Colonic mucosa (tissue), 4 donors: Measurements from ENCODE around the gene ELMOD1. TPM values are rescaled to one million over a fixed set of nuclear protein-coding genes. Genes with fewer than 3 reads are reported as not detected.

ENCODE experiments used
- DNase-seq: peaks from one replicate; pipeline ENCODE4 v3.0.0-alpha.2; 2020
- H3K27ac ChIP-seq: fragments of 200-600 bp; one replicate; pipeline ENCODE4 v1.8.0; 2021
- H3K27me3 ChIP-seq: fragments of 200-600 bp; one replicate; pipeline ENCODE4 v1.8.0; 2021
- H3K36me3 ChIP-seq: fragments of 200-600 bp; one replicate; pipeline ENCODE4 v1.8.0; 2021
- H3K4me1 ChIP-seq: fragments of 200-600 bp; one replicate; pipeline ENCODE4 v1.8.0; 2021; ENCODE audit warnings: mild to moderate bottlenecking
- H3K4me3 ChIP-seq: fragments of 200-600 bp; one replicate; pipeline ENCODE4 v1.8.0; 2021
- H3K9ac ChIP-seq, 2 donors: one replicate each; pipeline ENCODE4 v1.7.0; 2013; ENCODE audit warnings: control low read depth in 2 of 2, low read depth in 2 of 2, low read length in 2 of 2
- H3K9me3 ChIP-seq: fragments of 200-600 bp; one replicate; pipeline ENCODE4 v1.8.0; 2021
- intact Hi-C: fragments of 100-400 bp; cut with DNase I; formaldehyde crosslinking; loops from one replicate; pipeline ENCODE4 v1.14.1; 2022
- total RNA-seq, 2 donors: library from RNA; stranded (reverse); fragmentation: NEBNext Ultra II Directional in 1 of 2; extraction: Animal tissue kit (Norgen Biotek cat#: 25700) in 1 of 2; gene quantifications; one replicate each; pipeline ENCODE4 v1.2.1, GENCODE V29; 2021
- TF ChIP-seq, protein P1 (sequence below): fragments of 200-600 bp; IDR thresholded peaks from one replicate; pipeline ENCODE4 v1.8.0; 2022; ENCODE audit warnings: antibody characterized with exemption, mild to moderate bottlenecking
- donor health status: healthy.
- donor health status: DM: no; HTN: no; CAD: no.
- donor health status: DM: no; HTN: no; CAD: no.

ELMOD1 gene
- total RNA-seq, 2 donors from 2014 or later = 0.11 TPM; not detected in 1

DNA sequence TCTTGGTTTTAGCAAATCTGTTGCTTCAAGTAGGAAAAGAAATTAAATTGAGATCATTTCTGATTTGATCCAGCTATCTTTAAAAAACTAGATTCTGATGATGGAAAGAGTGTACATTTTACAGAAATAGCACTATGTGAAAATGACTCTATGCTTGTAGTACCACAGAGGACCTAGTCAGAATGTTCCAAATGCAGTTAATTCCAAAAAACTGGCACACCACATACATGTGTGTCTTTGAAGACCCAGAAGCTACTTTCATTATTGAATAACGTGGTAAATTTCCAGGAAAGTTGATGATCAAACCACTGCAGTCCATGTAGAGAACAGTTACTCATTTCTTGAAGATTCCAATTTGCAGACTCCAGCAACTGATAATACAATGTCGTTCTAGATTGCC, 3.8 kb downstream of the ELMOD1 start:
- H3K4me1 ChIP-seq = no peaks in the 10 kb centered on the region
- TF ChIP-seq, protein P1, sequence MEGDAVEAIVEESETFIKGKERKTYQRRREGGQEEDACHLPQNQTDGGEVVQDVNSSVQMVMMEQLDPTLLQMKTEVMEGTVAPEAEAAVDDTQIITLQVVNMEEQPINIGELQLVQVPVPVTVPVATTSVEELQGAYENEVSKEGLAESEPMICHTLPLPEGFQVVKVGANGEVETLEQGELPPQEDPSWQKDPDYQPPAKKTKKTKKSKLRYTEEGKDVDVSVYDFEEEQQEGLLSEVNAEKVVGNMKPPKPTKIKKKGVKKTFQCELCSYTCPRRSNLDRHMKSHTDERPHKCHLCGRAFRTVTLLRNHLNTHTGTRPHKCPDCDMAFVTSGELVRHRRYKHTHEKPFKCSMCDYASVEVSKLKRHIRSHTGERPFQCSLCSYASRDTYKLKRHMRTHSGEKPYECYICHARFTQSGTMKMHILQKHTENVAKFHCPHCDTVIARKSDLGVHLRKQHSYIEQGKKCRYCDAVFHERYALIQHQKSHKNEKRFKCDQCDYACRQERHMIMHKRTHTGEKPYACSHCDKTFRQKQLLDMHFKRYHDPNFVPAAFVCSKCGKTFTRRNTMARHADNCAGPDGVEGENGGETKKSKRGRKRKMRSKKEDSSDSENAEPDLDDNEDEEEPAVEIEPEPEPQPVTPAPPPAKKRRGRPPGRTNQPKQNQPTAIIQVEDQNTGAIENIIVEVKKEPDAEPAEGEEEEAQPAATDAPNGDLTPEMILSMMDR = no peak
- intact Hi-C loops = no loop called here
- no peaks in the 10 kb centered on the region for H3K36me3 ChIP-seq
- no peak for DNase-seq
- H3K9me3 ChIP-seq = no peaks in the 10 kb centered on the region
- H3K27me3 ChIP-seq = peaks cover 34% of the 10 kb centered on the region
- H3K9ac ChIP-seq = no peak overlapping the region
- H3K27ac ChIP-seq = no peak overlapping the region
- H3K4me3 ChIP-seq = no peak overlapping the region

DNA sequence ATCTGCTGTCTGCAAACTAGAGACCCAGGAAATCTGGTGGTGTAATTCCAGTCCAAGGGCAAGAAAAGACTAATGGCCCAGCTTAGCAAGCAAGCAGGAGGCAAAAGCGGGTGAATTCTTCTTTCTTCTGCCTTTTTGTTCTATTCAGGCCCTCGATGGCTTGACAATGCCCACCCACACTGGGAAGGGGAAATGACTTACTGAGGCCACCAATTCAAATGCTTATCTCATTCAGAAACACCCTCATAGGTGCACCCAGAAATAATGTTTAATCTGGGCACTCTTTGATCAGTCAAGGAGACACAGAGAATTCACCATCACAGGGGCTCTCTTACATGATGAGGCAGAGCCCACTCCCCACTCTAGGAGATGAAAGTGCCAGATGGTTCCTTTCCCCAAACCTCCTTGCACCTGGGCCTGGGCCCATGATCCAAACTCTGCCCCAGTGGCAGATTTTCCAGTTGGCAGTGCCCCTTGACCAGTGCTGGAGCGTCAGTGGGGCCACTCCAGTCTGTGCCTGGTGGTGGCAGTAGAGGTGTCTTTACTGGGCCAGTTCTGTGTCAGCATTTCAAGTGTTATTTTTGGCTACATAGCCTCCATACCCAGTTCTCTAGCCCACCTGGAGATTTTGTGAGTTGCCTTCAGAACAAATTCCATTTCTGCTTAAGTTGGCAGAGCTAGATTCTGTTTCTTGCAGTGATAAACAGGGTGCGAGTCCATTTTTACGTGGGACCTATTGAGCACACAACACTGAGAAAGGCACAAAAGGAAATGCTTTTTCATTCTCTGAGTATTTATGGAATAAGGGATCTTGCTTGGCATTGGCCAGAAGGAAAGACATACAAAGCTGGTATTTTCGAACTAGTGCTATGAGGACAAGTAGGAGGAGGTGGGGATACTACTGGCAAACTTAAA, 7.5 kb downstream of the ELMOD1 start:
- peaks cover 8% of the 10 kb centered on the region for H3K27me3 ChIP-seq
- H3K9me3 ChIP-seq = no peaks in the 10 kb centered on the region
- no peak for DNase-seq
- intact Hi-C loops = no loop called here
- TF ChIP-seq, protein P1 = no peak
- H3K4me3 ChIP-seq = no peak overlapping the region
- H3K36me3 ChIP-seq = no peaks in the 10 kb centered on the region
- H3K4me1 ChIP-seq = no peaks in the 10 kb centered on the region
- H3K9ac ChIP-seq = no peak overlapping the region
- no peak overlapping the region for H3K27ac ChIP-seq

DNA sequence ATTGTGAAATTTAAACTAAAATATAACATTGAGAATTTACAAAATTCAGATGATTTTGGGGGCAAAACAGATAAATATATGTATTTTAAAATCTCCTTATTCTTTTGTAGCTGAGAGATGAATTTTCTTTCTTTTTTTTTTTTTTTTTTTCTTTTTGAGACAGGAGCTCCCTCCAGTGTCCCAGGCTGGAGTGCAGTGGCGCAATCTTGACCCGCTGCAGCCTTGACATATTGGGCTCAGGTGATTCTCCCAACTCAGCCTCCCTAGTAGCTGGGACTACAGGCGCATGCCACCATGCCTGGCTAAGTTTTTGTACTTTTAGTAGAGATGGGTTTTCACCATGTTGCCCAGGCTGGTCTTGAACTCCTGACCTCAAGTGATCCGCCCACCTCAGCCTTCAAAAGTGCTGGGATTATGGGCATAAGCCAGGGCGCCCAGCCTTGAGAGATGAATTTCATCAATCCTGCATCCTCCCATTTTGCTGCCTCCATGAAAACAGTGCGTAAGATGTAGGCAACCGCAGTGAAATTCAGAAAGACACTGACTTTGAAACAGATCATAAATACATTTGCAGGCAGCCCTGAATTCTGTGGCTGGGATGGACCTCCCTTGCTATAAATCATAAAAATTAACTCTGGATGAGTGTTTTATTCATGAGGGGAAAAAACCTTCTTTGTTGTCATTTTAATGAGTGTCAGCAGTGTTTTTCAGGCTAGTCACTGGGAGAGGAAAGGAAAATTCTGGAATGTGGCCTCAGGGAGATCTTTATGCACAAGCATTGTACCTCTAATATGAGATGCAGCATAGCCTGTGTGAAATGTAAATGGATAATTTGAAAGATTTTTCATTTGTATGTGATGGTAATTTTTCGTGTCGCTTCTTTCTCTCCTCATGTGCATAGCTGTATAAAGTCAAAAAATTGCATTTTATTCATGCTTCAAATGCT, 14.4 kb downstream of the ELMOD1 start:
- Histone ChIP-seq H3K27ac (no peak overlapping the region), H3K9ac (no peak overlapping the region), H3K27me3 (no peaks in the 10 kb centered on the region), H3K4me3 (no peak overlapping the region), H3K9me3 (no peaks in the 10 kb centered on the region), H3K36me3 (no peaks in the 10 kb centered on the region), H3K4me1 (no peaks in the 10 kb centered on the region)
- intact Hi-C loops = no loop called here
- no peak for DNase-seq
- TF ChIP-seq, protein P1 = no peak

DNA sequence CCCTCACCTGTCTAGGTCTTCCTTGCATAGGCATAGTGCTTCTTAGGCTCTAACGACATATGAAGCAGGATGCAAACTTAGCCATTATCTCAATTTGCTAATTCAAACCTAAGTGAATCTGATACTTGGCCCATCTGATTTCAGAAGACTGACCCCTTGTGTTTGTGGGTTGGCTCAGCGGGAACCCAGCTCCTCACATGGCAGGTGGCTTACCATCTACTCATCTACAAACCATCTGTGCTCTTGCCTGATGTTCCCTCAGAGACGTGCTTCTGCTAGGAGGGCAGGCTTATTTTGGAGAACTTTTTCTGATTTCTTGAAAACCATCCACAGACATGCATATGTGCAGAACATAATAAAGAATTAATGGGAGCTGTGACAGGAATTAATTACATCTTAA, 15.2 kb downstream of the ELMOD1 start:
- H3K27me3 ChIP-seq = no peaks in the 10 kb centered on the region
- no peak overlapping the region for H3K27ac ChIP-seq
- no peak for DNase-seq
- no peak overlapping the region for H3K4me3 ChIP-seq
- intact Hi-C loops = no loop called here
- no peaks in the 10 kb centered on the region for H3K4me1 ChIP-seq
- H3K9ac ChIP-seq = no peak overlapping the region
- H3K36me3 ChIP-seq = no peaks in the 10 kb centered on the region
- TF ChIP-seq, protein P1 = no peak
- no peaks in the 10 kb centered on the region for H3K9me3 ChIP-seq

DNA sequence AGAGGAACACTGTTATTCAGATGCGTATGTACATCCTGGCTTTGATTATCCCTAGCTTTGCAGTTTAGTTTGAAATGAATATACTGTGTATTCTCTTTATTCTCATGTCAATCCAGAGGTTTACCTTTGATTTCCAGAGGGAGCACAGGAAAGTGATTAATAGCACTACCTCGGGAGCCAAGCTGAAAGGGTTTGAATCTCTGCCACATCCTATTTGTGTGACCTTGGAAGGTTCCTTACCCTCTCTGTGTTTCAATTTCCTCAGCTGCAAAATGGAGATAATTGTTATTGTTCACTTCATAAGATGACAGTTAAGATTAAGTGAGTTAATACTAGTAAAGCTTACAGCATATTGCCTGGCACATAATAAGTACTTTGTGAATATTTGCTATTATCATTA, 17.9 kb downstream of the ELMOD1 start:
- Histone ChIP-seq H3K27me3 (no peaks in the 10 kb centered on the region), H3K4me1 (no peaks in the 10 kb centered on the region), H3K4me3 (no peak overlapping the region), H3K9me3 (no peaks in the 10 kb centered on the region), H3K27ac (no peak overlapping the region), H3K36me3 (no peaks in the 10 kb centered on the region), H3K9ac (no peak overlapping the region)
- intact Hi-C loops = no loop called here
- no peak for DNase-seq
- TF ChIP-seq, protein P1 = no peak
